Endodermal cell (in vitro differentiated cells): ENCODE data around the gene EMD. TPM values are rescaled to one million over a fixed set of nuclear protein-coding genes. Genes with fewer than 3 reads are reported as not detected.
A peak's percentile ranks its signal among the peaks of the same experiment; 100 is the strongest.

Experiments
- DNase-seq: peaks from one replicate; pipeline ENCODE4 v3.0.0-alpha.2; 2017
- H3K27ac ChIP-seq: 2 replicates; pipeline ENCODE4 v1.5.1; 2013; ENCODE audit warnings: mild to moderate bottlenecking, low read depth, low read length, moderate library complexity
- H3K27me3 ChIP-seq: 2 replicates; pipeline ENCODE4 v1.6.1; 2013; ENCODE audit warnings: mild to moderate bottlenecking, low read length, moderate library complexity; ENCODE audit not compliant: insufficient read depth, control insufficient read depth, poor library complexity, severe bottlenecking
- H3K36me3 ChIP-seq: 2 replicates; pipeline ENCODE4 v1.7.0; 2013; ENCODE audit warnings: mild to moderate bottlenecking, low read length, moderate library complexity; ENCODE audit not compliant: control insufficient read depth, insufficient read depth
- H3K4me1 ChIP-seq: one replicate; pipeline ENCODE4 v1.7.0; 2013; ENCODE audit warnings: low read length; ENCODE audit not compliant: control insufficient read depth, insufficient read depth
- H3K4me3 ChIP-seq: 2 replicates; pipeline ENCODE4 v1.5.1; 2013; ENCODE audit warnings: mild to moderate bottlenecking, low read length, moderate library complexity
- H3K9ac ChIP-seq: 2 replicates; pipeline ENCODE4 v1.6.1; 2013; ENCODE audit warnings: mild to moderate bottlenecking, low read length, moderate library complexity; ENCODE audit not compliant: poor library complexity, severe bottlenecking; ENCODE audit errors: extremely low read depth
- H3K9me3 ChIP-seq: 2 replicates; pipeline ENCODE4 v1.6.1; 2013; ENCODE audit warnings: mild to moderate bottlenecking, low read length, moderate library complexity; ENCODE audit not compliant: control insufficient read depth
- H3K27ac Mint-ChIP-seq: 2 replicates; pipeline ENCODE4 v1.8.0; 2020; ENCODE audit warnings: mixed read lengths
- H3K27me3 Mint-ChIP-seq: 2 replicates; pipeline ENCODE4 v1.8.0; 2021; ENCODE audit warnings: mild to moderate bottlenecking, mixed read lengths; ENCODE audit not compliant: insufficient read depth
- H3K36me3 Mint-ChIP-seq: 2 replicates; pipeline ENCODE4 v1.8.0; 2020; ENCODE audit warnings: low read depth, mixed read lengths
- H3K4me1 Mint-ChIP-seq: 2 replicates; pipeline ENCODE4 v1.8.0; 2020; ENCODE audit warnings: mixed read lengths
- H3K4me3 Mint-ChIP-seq: 2 replicates; pipeline ENCODE4 v1.8.0; 2020; ENCODE audit warnings: mild to moderate bottlenecking, moderate library complexity, mixed read lengths
- H3K9me3 Mint-ChIP-seq: 2 replicates; pipeline ENCODE4 v1.8.0; 2020; ENCODE audit warnings: mild to moderate bottlenecking, mixed read lengths
- WGBS, 2 experiments: methylation state at CpG; one replicate each; pipeline versions ENCODE4 v1.1.5 to v1.1.7; 2013; ENCODE audit warnings: missing lambda C conversion rate in 2 of 2, mixed read lengths in 1 of 2; ENCODE audit not compliant: insufficient coverage in 1 of 2, insufficient read length in 1 of 2; 5-methylcytosine and 5-hydroxymethylcytosine counted together
- total RNA-seq, 2 donors: library from RNA; stranded (reverse); fragmentation: NEBNext Ultra II Directional in 1 of 2; extraction: Animal tissue kit (Norgen Biotek cat#: 25700) in 1 of 2; gene quantifications; 2 replicates in 1 of 2; 3 replicates in 1 of 2; pipeline ENCODE4 v1.2.1, GENCODE V29; 2021
- TF ChIP-seq, protein P1 (sequence below): fragments of 200-600 bp; sonication (generic); conservative IDR thresholded peaks from 2 replicates; pipeline ENCODE4 v1.5.0; 2021; ENCODE audit warnings: antibody characterized with exemption, mild to moderate bottlenecking

The EMD gene
- total RNA-seq, 2 donors from 2014 or later: 60.3 to 76.4 TPM

DNA sequence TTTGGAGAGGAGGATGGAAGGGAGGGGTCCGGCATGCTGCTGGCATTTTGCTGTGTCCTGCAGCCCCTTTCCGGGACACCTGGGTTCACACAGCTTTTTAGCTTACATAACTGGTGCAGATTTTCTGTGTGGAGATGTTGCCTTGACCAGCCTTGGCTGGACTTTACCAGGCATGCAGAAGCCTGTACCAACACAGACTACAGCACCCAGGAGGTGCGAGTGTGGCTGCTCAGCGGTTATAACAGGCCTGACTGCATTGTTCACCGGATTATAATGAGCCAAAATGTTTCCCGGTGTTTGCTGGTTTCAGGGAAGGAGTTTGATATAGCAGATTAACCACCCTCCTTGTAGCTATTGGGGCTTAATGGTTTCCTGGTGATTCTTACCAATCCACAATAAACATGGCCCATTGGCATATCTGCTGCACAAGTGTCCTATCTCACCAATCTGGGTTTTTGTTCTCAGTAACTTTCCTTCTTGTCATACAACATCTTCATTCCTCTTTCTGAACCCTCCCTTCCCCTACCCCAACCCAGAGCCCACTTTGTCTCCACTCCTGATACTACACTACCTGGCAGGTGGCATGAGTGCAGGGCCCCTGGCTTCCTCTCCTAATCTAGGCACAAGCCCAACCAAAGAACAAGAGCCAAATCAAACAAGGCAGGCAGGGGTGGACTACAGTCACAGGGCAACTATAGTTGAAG lies 23.0 kb downstream of the EMD start:
- DNase-seq: peak; percentile 61
- no peak overlapping the region for H3K4me3 Mint-ChIP-seq

GRCh38 chrX:154402622-154403127 lies 23.6 kb downstream of the EMD start:
- TF ChIP-seq, protein P1, sequence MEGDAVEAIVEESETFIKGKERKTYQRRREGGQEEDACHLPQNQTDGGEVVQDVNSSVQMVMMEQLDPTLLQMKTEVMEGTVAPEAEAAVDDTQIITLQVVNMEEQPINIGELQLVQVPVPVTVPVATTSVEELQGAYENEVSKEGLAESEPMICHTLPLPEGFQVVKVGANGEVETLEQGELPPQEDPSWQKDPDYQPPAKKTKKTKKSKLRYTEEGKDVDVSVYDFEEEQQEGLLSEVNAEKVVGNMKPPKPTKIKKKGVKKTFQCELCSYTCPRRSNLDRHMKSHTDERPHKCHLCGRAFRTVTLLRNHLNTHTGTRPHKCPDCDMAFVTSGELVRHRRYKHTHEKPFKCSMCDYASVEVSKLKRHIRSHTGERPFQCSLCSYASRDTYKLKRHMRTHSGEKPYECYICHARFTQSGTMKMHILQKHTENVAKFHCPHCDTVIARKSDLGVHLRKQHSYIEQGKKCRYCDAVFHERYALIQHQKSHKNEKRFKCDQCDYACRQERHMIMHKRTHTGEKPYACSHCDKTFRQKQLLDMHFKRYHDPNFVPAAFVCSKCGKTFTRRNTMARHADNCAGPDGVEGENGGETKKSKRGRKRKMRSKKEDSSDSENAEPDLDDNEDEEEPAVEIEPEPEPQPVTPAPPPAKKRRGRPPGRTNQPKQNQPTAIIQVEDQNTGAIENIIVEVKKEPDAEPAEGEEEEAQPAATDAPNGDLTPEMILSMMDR: no peak
- no peak overlapping the region for H3K4me3 Mint-ChIP-seq
- peak; percentile 53 for DNase-seq
- Histone ChIP-seq H3K4me3 (no peak overlapping the region), H3K9ac (no peak overlapping the region), H3K36me3 (peaks cover 22% of the 10 kb centered on the region), H3K9me3 (no peaks in the 10 kb centered on the region), H3K4me1 (no peaks in the 10 kb centered on the region), H3K27me3 (no peaks in the 10 kb centered on the region), H3K27ac (no peak overlapping the region)
- H3K36me3 Mint-ChIP-seq: peaks cover 24% of the 10 kb centered on the region
- peaks cover 5% of the 10 kb centered on the region for H3K4me1 Mint-ChIP-seq
- 90% methylated on average over 17 of the region's 19 CpGs; no CpG with 5 or more reads in 1 of the 2 experiments for WGBS, 2 experiments
- peak overlapping the region; percentile 56 for H3K27ac Mint-ChIP-seq
- H3K9me3 Mint-ChIP-seq: peaks cover 74% of the 10 kb centered on the region
- H3K27me3 Mint-ChIP-seq: no peaks in the 10 kb centered on the region

More for the DNA sequence above, 23.0 kb downstream of the EMD start:
- Histone ChIP-seq H3K27me3 (no peaks in the 10 kb centered on the region), H3K9ac (no peak overlapping the region), H3K36me3 (peaks cover 22% of the 10 kb centered on the region), H3K4me3 (no peak overlapping the region), H3K9me3 (no peaks in the 10 kb centered on the region), H3K27ac (no peak overlapping the region), H3K4me1 (no peaks in the 10 kb centered on the region)
- Mint-ChIP-seq H3K4me1 (peaks cover 5% of the 10 kb centered on the region), H3K27me3 (no peaks in the 10 kb centered on the region), H3K9me3 (peaks cover 76% of the 10 kb centered on the region), H3K36me3 (peaks cover 24% of the 10 kb centered on the region), H3K27ac (peak overlapping the region; percentile 56)
- 78 to 79% methylated on average over 3 to 6 of the region's 6 CpGs for WGBS, 2 experiments
- TF ChIP-seq, protein P1: no peak

GRCh38 chrX:154403192-154403591 lies 24.1 kb downstream of the EMD start:
- Histone ChIP-seq H3K27me3 (no peaks in the 10 kb centered on the region), H3K27ac (no peak overlapping the region), H3K9ac (no peak overlapping the region), H3K9me3 (no peaks in the 10 kb centered on the region), H3K4me3 (no peak overlapping the region), H3K36me3 (peaks cover 22% of the 10 kb centered on the region), H3K4me1 (no peaks in the 10 kb centered on the region)
- Mint-ChIP-seq H3K27me3 (no peaks in the 10 kb centered on the region), H3K27ac (peak overlapping the region; percentile 52), H3K4me3 (no peak overlapping the region), H3K4me1 (peaks cover 5% of the 10 kb centered on the region), H3K9me3 (peaks cover 70% of the 10 kb centered on the region), H3K36me3 (peaks cover 24% of the 10 kb centered on the region)
- TF ChIP-seq, protein P1: no peak
- DNase-seq: peak; percentile 39
- 97% methylated on average over 10 of the region's 10 CpGs; no CpG with 5 or more reads in 1 of the 2 experiments for WGBS, 2 experiments
